Mucosa of descending colon (tissue), 3 donors: ENCODE measurements around the gene SCMH1. TPM values are rescaled to one million over a fixed set of nuclear protein-coding genes. Genes with fewer than 3 reads are reported as not detected.

Experiments
- ATAC-seq: fragments of 200-7000 bp; cut with Tn5 transposase; one replicate; pipeline ENCODE4 v1.9.1; 2020; ENCODE audit warnings: mild to moderate bottlenecking, moderate library complexity
- DNase-seq, 3 donors: peaks; one replicate each; pipeline ENCODE4 v3.0.0-alpha.2; 2020
- H3K36me3 ChIP-seq: fragments of 200-600 bp; one replicate; pipeline ENCODE4 v1.8.0; 2021; ENCODE audit warnings: low read depth, mild to moderate bottlenecking
- H3K4me1 ChIP-seq: fragments of 200-600 bp; one replicate; pipeline ENCODE4 v1.8.0; 2021; ENCODE audit warnings: low read depth, mild to moderate bottlenecking
- H3K4me3 ChIP-seq: fragments of 200-600 bp; one replicate; pipeline ENCODE4 v1.8.0; 2021; ENCODE audit warnings: mild to moderate bottlenecking
- H3K9me3 ChIP-seq: fragments of 200-600 bp; one replicate; pipeline ENCODE4 v1.8.0; 2021; ENCODE audit warnings: mild to moderate bottlenecking
- intact Hi-C, 2 donors: fragments of 100-400 bp; cut with DNase I in 1 of 2; cut with micrococcal nuclease in 1 of 2; formaldehyde crosslinking; loops; one replicate each; pipeline versions ENCODE4 v1.11.0 to v1.11.1; 2022; cut with DNase I, micrococcal nuclease
- total RNA-seq, 3 donors: library from RNA; stranded (reverse); fragmentation: NEBNext Ultra II Directional in 2 of 3; extraction: Animal tissue kit (Norgen Biotek cat#: 25700) in 2 of 3; gene quantifications; one replicate each; pipeline versions ENCODE4 v1.2.1 to v1.2.4, GENCODE V29; 2021 to 2023
- TF ChIP-seq, protein P1 (sequence below): fragments of 200-600 bp; IDR thresholded peaks from one replicate; pipeline ENCODE4 v1.8.0; 2022; ENCODE audit warnings: antibody characterized with exemption, mild to moderate bottlenecking
- donor health status: DM: no; HTN: no; CAD: no; lungs with moderate emphysema.
- donor health status: DM: no; HTN: no; CAD: no.
- donor health status: DM: no; HTN: yes; CAD: no.

Gene SCMH1
- total RNA-seq, 3 donors from 2014 or later = 25.1 to 66.9 (median 35.6) TPM

- H3K36me3 ChIP-seq = no peaks in the 10 kb centered on the region
- no peak overlapping the region for H3K4me3 ChIP-seq
- ATAC-seq (no peak), DNase-seq (no peak)
- H3K9me3 ChIP-seq = no peaks in the 10 kb centered on the region
- TF ChIP-seq, protein P1, sequence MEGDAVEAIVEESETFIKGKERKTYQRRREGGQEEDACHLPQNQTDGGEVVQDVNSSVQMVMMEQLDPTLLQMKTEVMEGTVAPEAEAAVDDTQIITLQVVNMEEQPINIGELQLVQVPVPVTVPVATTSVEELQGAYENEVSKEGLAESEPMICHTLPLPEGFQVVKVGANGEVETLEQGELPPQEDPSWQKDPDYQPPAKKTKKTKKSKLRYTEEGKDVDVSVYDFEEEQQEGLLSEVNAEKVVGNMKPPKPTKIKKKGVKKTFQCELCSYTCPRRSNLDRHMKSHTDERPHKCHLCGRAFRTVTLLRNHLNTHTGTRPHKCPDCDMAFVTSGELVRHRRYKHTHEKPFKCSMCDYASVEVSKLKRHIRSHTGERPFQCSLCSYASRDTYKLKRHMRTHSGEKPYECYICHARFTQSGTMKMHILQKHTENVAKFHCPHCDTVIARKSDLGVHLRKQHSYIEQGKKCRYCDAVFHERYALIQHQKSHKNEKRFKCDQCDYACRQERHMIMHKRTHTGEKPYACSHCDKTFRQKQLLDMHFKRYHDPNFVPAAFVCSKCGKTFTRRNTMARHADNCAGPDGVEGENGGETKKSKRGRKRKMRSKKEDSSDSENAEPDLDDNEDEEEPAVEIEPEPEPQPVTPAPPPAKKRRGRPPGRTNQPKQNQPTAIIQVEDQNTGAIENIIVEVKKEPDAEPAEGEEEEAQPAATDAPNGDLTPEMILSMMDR = no peak
- peaks cover 6% of the 10 kb centered on the region for H3K4me1 ChIP-seq
- intact Hi-C loops = no loop called here
These were observed 1.2 kb downstream of the SCMH1 start for GRCh38 chr1:41240781-41241353.

DNA sequence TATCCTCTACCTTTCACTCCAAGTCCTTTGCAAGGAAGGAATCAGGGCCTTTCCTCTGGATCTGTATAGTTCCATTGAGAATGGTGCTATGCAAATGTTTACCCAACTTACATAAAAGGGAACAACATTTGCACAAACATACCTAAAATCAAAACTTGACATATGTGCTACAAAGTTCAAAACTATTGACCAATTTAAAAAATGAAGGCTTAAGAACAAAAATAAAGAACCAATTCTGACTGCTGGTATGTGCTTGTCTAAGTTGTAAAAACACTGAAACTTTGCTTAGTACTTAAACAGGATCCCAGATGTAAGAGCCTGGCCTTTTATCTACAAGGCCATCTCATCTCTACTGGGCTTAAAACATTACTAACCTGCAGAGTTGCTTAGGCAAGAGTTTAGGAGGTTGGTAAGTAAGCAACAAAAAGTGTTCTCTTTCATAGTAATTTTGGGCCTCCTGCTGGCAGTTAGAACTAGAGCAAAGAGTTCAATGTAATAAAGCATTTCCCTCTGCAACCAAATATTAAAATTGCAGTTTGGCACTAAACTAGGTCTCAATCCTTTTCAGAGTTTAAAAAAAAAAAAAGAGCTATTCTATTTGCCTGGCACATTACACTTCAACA is 2.0 kb downstream of the SCMH1 start:
- H3K36me3 ChIP-seq = no peaks in the 10 kb centered on the region
- DNase-seq (no peak), ATAC-seq (no peak)
- no peaks in the 10 kb centered on the region for H3K9me3 ChIP-seq
- peaks cover 6% of the 10 kb centered on the region for H3K4me1 ChIP-seq
- no peak overlapping the region for H3K4me3 ChIP-seq
- TF ChIP-seq, protein P1 = no peak
- intact Hi-C loops = no loop called here

- H3K4me1 ChIP-seq = peaks cover 9% of the 10 kb centered on the region
- H3K36me3 ChIP-seq = no peaks in the 10 kb centered on the region
- no peak for DNase-seq
- H3K4me3 ChIP-seq = no peak overlapping the region
- TF ChIP-seq, protein P1 = no peak
- intact Hi-C loops = no loop called here
- no peaks in the 10 kb centered on the region for H3K9me3 ChIP-seq
- ATAC-seq = no peak
These were observed 3.7 kb downstream of the SCMH1 start for GRCh38 chr1:41238311-41238988.

DNA sequence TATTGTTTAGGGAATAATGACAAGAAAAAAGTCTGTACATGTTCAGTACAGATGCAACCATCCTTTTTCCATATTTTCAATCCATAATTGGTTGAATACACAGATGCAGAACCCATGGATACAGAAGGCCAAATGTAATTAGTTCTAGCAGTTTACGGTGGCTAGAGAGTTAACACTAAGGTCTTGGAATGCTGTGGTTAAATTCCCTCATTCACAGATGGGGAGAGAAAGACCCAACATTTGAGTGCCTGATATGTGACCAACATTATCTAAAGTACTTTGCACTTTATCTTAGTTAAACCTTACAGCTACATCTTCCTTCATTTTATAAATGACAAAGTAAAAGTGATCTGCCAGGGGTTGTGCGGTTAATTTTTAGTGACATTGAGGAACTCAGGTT is 5.3 kb downstream of the SCMH1 start:
- Histone ChIP-seq H3K4me3 (no peak overlapping the region), H3K9me3 (no peaks in the 10 kb centered on the region), H3K36me3 (no peaks in the 10 kb centered on the region), H3K4me1 (peaks cover 9% of the 10 kb centered on the region)
- DNase-seq (no peak), ATAC-seq (no peak)
- intact Hi-C loops = no loop called here
- TF ChIP-seq, protein P1 = no peak

DNA sequence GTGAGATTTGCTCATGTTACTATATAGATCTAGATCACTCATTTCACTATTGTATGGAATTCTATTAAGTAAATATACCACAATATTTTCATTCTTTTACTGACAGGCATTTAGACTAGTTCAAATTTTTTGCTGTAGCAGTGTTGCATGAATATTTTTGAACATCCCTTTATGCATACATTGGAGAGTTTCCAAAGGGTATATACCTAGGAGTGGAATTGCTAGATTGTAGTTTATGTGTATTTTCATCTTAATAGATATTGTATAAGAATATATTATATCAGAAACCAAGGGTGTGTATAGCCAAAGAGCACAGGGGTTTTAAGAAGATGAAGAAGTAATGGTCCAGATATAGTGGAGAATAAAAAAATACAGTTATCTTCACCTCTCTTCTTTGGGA is 6.2 kb downstream of the SCMH1 start:
- intact Hi-C loops = no loop called here
- ATAC-seq (no peak), DNase-seq (no peak)
- TF ChIP-seq, protein P1 = no peak
- Histone ChIP-seq H3K4me3 (no peak overlapping the region), H3K36me3 (no peaks in the 10 kb centered on the region), H3K4me1 (peaks cover 9% of the 10 kb centered on the region), H3K9me3 (no peaks in the 10 kb centered on the region)
